ENCODE measurements around the gene CD81.
A peak's percentile ranks its signal among the peaks of the same experiment; 100 is the strongest.
"Not testable (repeated sequence)": the region's sequence is repeated elsewhere in the genome, so short reads cannot be mapped to it uniquely, and the experiment has no call there.

Gene CD81

GRCh38 chr11:2361565-2361964 is 15.5 kb upstream of the CD81 start:
- no peaks in the 10 kb centered on the region for H3K36me3 ChIP-seq (ENCODE audit: low read depth)
- H3K27ac ChIP-seq (ENCODE audit: poor library complexity, severe bottlenecking), result no peak overlapping the region
- ATAC-seq (ENCODE audit: low read depth) (no peak), DNase-seq (ENCODE audit: low spot score) (no peak)
- no peak overlapping the region for H3K4me3 ChIP-seq (ENCODE audit: severe bottlenecking)
- TF ChIP-seq CTCF (IDR thresholded peaks at IDR 0.05; ENCODE audit: poor library complexity, severe bottlenecking), result no peak
- H3K27me3 ChIP-seq (ENCODE audit: insufficient read depth, poor library complexity, severe bottlenecking), result no peaks in the 10 kb centered on the region
- no peaks in the 10 kb centered on the region for H3K4me1 ChIP-seq (ENCODE audit: insufficient read depth, poor library complexity, severe bottlenecking)
- no peaks in the 10 kb centered on the region for H3K9me3 ChIP-seq (ENCODE audit: severe bottlenecking)

GRCh38 chr11:2362414-2362813 is 14.7 kb upstream of the CD81 start:
- no peak overlapping the region for H3K27ac ChIP-seq (ENCODE audit: poor library complexity, severe bottlenecking)
- DNase-seq (ENCODE audit: low spot score), result peak; percentile 6
- H3K27me3 ChIP-seq (ENCODE audit: insufficient read depth, poor library complexity, severe bottlenecking), result no peaks in the 10 kb centered on the region
- no peak for TF ChIP-seq CTCF (IDR thresholded peaks at IDR 0.05; ENCODE audit: poor library complexity, severe bottlenecking)
- no peak for ATAC-seq (ENCODE audit: low read depth)
- no peaks in the 10 kb centered on the region for H3K9me3 ChIP-seq (ENCODE audit: severe bottlenecking)
- no peak overlapping the region for H3K4me3 ChIP-seq (ENCODE audit: severe bottlenecking)
- H3K36me3 ChIP-seq (ENCODE audit: low read depth), result no peaks in the 10 kb centered on the region
- H3K4me1 ChIP-seq (ENCODE audit: insufficient read depth, poor library complexity, severe bottlenecking), result no peaks in the 10 kb centered on the region

GRCh38 chr11:2363130-2363529 is 14.0 kb upstream of the CD81 start:
- Histone ChIP-seq H3K27ac (ENCODE audit: poor library complexity, severe bottlenecking) (no peak overlapping the region), H3K27me3 (ENCODE audit: insufficient read depth, poor library complexity, severe bottlenecking) (no peaks in the 10 kb centered on the region), H3K36me3 (ENCODE audit: low read depth) (no peaks in the 10 kb centered on the region), H3K4me1 (ENCODE audit: insufficient read depth, poor library complexity, severe bottlenecking) (no peaks in the 10 kb centered on the region), H3K9me3 (ENCODE audit: severe bottlenecking) (no peaks in the 10 kb centered on the region), H3K4me3 (ENCODE audit: severe bottlenecking) (no peak overlapping the region)
- TF ChIP-seq CTCF (IDR thresholded peaks at IDR 0.05; ENCODE audit: poor library complexity, severe bottlenecking), result no peak
- ATAC-seq (ENCODE audit: low read depth) (no peak), DNase-seq (ENCODE audit: low spot score) (no peak)

- no peak overlapping the region for H3K27ac ChIP-seq (ENCODE audit: poor library complexity, severe bottlenecking)
- TF ChIP-seq CTCF (IDR thresholded peaks at IDR 0.05; ENCODE audit: poor library complexity, severe bottlenecking), result no peak
- H3K9me3 ChIP-seq (ENCODE audit: severe bottlenecking), result no peaks in the 10 kb centered on the region
- no peaks in the 10 kb centered on the region for H3K36me3 ChIP-seq (ENCODE audit: low read depth)
- DNase-seq (ENCODE audit: low spot score) (no peak), ATAC-seq (ENCODE audit: low read depth) (no peak)
- H3K4me3 ChIP-seq (ENCODE audit: severe bottlenecking), result no peak overlapping the region
- H3K27me3 ChIP-seq (ENCODE audit: insufficient read depth, poor library complexity, severe bottlenecking), result no peaks in the 10 kb centered on the region
- H3K4me1 ChIP-seq (ENCODE audit: insufficient read depth, poor library complexity, severe bottlenecking), result no peaks in the 10 kb centered on the region
These were observed 13.3 kb upstream of the CD81 start for GRCh38 chr11:2363577-2364370.

- not testable (repeated sequence) for H3K36me3 ChIP-seq (ENCODE audit: low read depth); H3K4me3 ChIP-seq (ENCODE audit: severe bottlenecking); DNase-seq (ENCODE audit: low spot score); H3K27me3 ChIP-seq (ENCODE audit: insufficient read depth, poor library complexity, severe bottlenecking); H3K27ac ChIP-seq (ENCODE audit: poor library complexity, severe bottlenecking); H3K4me1 ChIP-seq (ENCODE audit: insufficient read depth, poor library complexity, severe bottlenecking); ATAC-seq (ENCODE audit: low read depth); H3K9me3 ChIP-seq (ENCODE audit: severe bottlenecking)
These were observed 12.7 kb upstream of the CD81 start for GRCh38 chr11:2364386-2364785.

All from RWPE2 (cell line).